ENCODE results near the gene PRPF38B. TPM values are rescaled to one million over a fixed set of nuclear protein-coding genes. Genes with fewer than 3 reads are reported as not detected.

Gene PRPF38B
- total RNA-seq, 2 donors from 2014 or later, result 28.3 to 29.3 TPM

GRCh38 chr1:108750476-108751181 lies 58.5 kb downstream of the PRPF38B start:
- DNase-seq, result no peak

More at GRCh38 chr1:108750476-108751181, 58.5 kb downstream of the PRPF38B start:
- Histone ChIP-seq H3K4me1 (peaks cover 19% of the 10 kb centered on the region), H3K36me3 (replicated peaks in 1 of 2; ENCODE audit: insufficient read depth in 1 of 2, low read depth in 2 of 2) (peaks cover 0 to 2% of the 10 kb centered on the region in 2 donors), H3K27me3 (no peaks in the 10 kb centered on the region), H3K4me3 (no peak overlapping the region), H3K9me3 (no peaks in the 10 kb centered on the region), H3K27ac (no peak overlapping the region)
- ATAC-seq, result no peak
- TF ChIP-seq CTCF (IDR thresholded peaks at IDR 0.05) (no peak), POLR2A (IDR thresholded peaks at IDR 0.05) (no peak)
- 64 to 94% methylated on average over 1 of the region's 1 CpG for WGBS, 2 donors
- intact Hi-C loops (cut with DNase I), result no loop called here

Other genes starting within 250 kb of the PRPF38B start
- gene NBPF6, start 242.0 kb upstream of the PRPF38B start, total RNA-seq, result not detected
- 1 to 10 TPM; 7.0 to 9.2 TPM for gene EEIG2, start 132.2 kb upstream of the PRPF38B start, total RNA-seq
- 1 to 10 TPM; 1.3 to 1.6 TPM for gene HENMT1, start 31.2 kb upstream of the PRPF38B start, total RNA-seq
- not detected for gene FNDC7, start 20.6 kb downstream of the PRPF38B start, total RNA-seq
- 10 to 100 TPM; 39.6 to 83.0 TPM for gene STXBP3, start 54.4 kb downstream of the PRPF38B start, total RNA-seq
- not detected for gene AKNAD1, start 164.8 kb downstream of the PRPF38B start, total RNA-seq
- gene GPSM2, start 184.7 kb downstream of the PRPF38B start, total RNA-seq, result 1 to 10 TPM; 1.6 to 2.3 TPM

All from body of pancreas (tissue), 4 donors.